GM12892 (cell line): ENCODE results near the gene RFNG.

Experiments used
- POLR2A ChIP-seq: IDR thresholded peaks from 2 replicates; pipeline ENCODE4 v1.6.1; 2011; ENCODE audit warnings: low read depth, low read length, control low read depth
- POLR2AphosphoS5 ChIP-seq: IDR thresholded peaks from 2 replicates; pipeline ENCODE4 v1.6.1; 2011; ENCODE audit warnings: low read depth, low read length, control low read depth

DNA sequence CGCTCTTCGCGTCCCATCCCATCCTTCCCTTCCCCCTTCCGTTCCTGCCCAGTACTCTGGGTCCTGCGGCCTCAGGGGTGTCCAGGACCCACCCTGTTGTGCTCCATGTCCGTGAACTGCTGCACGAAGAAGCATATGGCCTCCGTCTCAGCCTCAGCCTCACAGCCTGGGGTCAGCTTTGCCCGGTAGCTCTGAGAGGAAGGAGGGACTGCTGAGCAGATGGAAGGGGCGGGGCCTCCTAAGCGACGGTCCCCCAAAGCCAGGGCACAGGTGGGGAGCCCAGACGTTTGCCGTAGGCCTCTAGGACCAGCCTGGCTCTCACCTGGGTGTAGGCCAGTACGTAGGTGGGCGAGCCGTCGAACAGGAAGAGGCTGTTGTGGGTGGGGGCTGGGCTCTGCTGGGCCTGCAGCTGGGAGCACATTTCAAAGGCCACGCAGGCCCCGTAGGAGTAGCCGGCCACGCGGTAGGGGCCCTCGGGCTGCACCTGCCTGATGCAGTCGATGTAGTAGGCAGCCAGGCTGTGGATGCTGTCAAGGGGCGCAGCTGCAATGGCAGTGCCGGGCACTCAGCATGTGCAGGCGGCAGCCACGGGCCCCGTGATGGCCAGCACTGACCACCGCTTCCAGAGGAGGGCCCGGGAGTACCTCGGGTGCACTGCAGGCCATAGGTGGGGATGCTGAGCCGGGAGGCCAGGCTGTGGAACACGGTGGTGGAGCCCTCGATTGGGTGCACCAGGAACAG is 28.6 kb upstream of the RFNG start:
- TF ChIP-seq POLR2AphosphoS5 (no peak), POLR2A (no peak)
